Hepatocyte (in vitro differentiated cells): ENCODE results near the gene ORAI2. TPM values are rescaled to one million over a fixed set of nuclear protein-coding genes. Genes with fewer than 3 reads are reported as not detected.

Experiments
- DNase-seq: peaks from one replicate; pipeline ENCODE4 v3.0.0-alpha.2; 2016; ENCODE audit warnings: low spot score
- H2AFZ ChIP-seq: fragments of 200-600 bp; sonication (generic); 2 replicates; pipeline ENCODE4 v1.6.0; 2016; ENCODE audit warnings: antibody characterized with exemption, mild to moderate bottlenecking
- H3K27ac ChIP-seq: fragments of 200-600 bp; sonication (generic); 2 replicates; pipeline ENCODE4 v1.5.1; 2016; ENCODE audit warnings: mild to moderate bottlenecking
- H3K27me3 ChIP-seq: fragments of 200-600 bp; sonication (generic); 2 replicates; pipeline ENCODE4 v1.6.1; 2016
- H3K36me3 ChIP-seq: fragments of 200-600 bp; sonication (generic); replicated peaks from 2 replicates; pipeline ENCODE4 v1.5.1; 2016; ENCODE audit warnings: low read depth; ENCODE audit not compliant: insufficient read depth
- H3K4me1 ChIP-seq: fragments of 200-600 bp; sonication (generic); 2 replicates; pipeline ENCODE4 v1.5.1; 2016; ENCODE audit warnings: mild to moderate bottlenecking, moderate library complexity; ENCODE audit not compliant: insufficient read depth
- H3K4me2 ChIP-seq: fragments of 200-600 bp; sonication (generic); 2 replicates; pipeline ENCODE4 v1.6.0; 2016
- H3K4me3 ChIP-seq: fragments of 200-600 bp; sonication (generic); 2 replicates; pipeline ENCODE4 v1.5.1; 2016; ENCODE audit warnings: mild to moderate bottlenecking
- H3K79me2 ChIP-seq: fragments of 200-600 bp; sonication (generic); 2 replicates; pipeline ENCODE4 v1.6.0; 2017; ENCODE audit warnings: mild to moderate bottlenecking
- H3K9me2 ChIP-seq: fragments of 200-600 bp; sonication (generic); replicated peaks from 2 replicates; pipeline ENCODE4 v1.6.0; 2017; ENCODE audit warnings: mild to moderate bottlenecking; ENCODE audit not compliant: insufficient read depth
- H3K9me3 ChIP-seq: fragments of 200-600 bp; sonication (generic); 2 replicates; pipeline ENCODE4 v1.5.1; 2016; ENCODE audit warnings: low read depth, mild to moderate bottlenecking
- H4K20me1 ChIP-seq: fragments of 200-600 bp; sonication (generic); 2 replicates; pipeline ENCODE4 v1.6.0; 2016; ENCODE audit warnings: mild to moderate bottlenecking; ENCODE audit not compliant: insufficient read depth, poor library complexity, severe bottlenecking
- CTCF ChIP-seq: fragments of 200-600 bp; sonication (generic); IDR thresholded peaks from 2 replicates; pipeline ENCODE4 v1.5.1; 2016; ENCODE audit warnings: antibody characterized with exemption, mild to moderate bottlenecking; ENCODE audit not compliant: poor library complexity
- EZH2 ChIP-seq: fragments of 200-600 bp; sonication (generic); IDR thresholded peaks from 2 replicates; pipeline ENCODE4 v1.6.1; 2016; ENCODE audit warnings: antibody characterized with exemption, mild to moderate bottlenecking, borderline replicate concordance
- EZH2phosphoT487 ChIP-seq: fragments of 200-600 bp; sonication (generic); IDR thresholded peaks from one replicate; pipeline ENCODE4 v1.6.1; 2018; ENCODE audit warnings: antibody characterized with exemption, mild to moderate bottlenecking, low read depth, moderate library complexity; ENCODE audit not compliant: unreplicated experiment, severe bottlenecking
- WGBS: methylation state at CpG from one replicate; pipeline ENCODE4 v1.1.6; 2016; ENCODE audit warnings: low lambda C conversion rate; ENCODE audit errors: missing lambda C conversion rate; 5-methylcytosine and 5-hydroxymethylcytosine counted together
- polyA plus RNA-seq: library from polyadenylated mRNA; unstranded; fragments of >200 nt; fragmentation: Nextera tagmentation; extraction: Ambion mirVana; gene quantifications from 2 replicates; pipeline ENCODE4 v1.2.1, GENCODE V29; 2016
- total RNA-seq: library from RNA; depleted of rRNA; stranded (reverse); fragments of >200 nt; gene quantifications from 2 replicates; pipeline ENCODE4 v1.2.3, GENCODE V29; 2014

ORAI2 gene
- total and polyA plus RNA-seq, 2 experiments from 2014 or later, result 33.6 to 41.9 TPM

- no peak overlapping the region for H3K4me3 ChIP-seq
- H3K79me2 ChIP-seq, result peaks cover 9% of the 10 kb centered on the region
- no peaks in the 10 kb centered on the region for H3K9me2 ChIP-seq
- no peak overlapping the region for H3K27ac ChIP-seq
- H2AFZ ChIP-seq, result no peak overlapping the region
- 94% methylated on average over 26 of the region's 40 CpGs for WGBS
- H4K20me1 ChIP-seq, result no peaks in the 10 kb centered on the region
- peaks cover 3% of the 10 kb centered on the region for H3K4me1 ChIP-seq
- H3K36me3 ChIP-seq, result no peaks in the 10 kb centered on the region
- H3K9me3 ChIP-seq, result no peaks in the 10 kb centered on the region
- DNase-seq, result peak; percentile 4
- H3K27me3 ChIP-seq, result no peaks in the 10 kb centered on the region
- TF ChIP-seq EZH2phosphoT487 (no peak), CTCF (no peak), EZH2 (no peak)
- no peak overlapping the region for H3K4me2 ChIP-seq
Observed at GRCh38 chr7:102468478-102469350, 35.3 kb downstream of the ORAI2 start.

GRCh38 chr7:102469351-102469971 lies 36.1 kb downstream of the ORAI2 start:
- Histone ChIP-seq H3K27me3 (no peaks in the 10 kb centered on the region), H4K20me1 (no peaks in the 10 kb centered on the region), H3K27ac (no peak overlapping the region), H3K4me1 (no peaks in the 10 kb centered on the region), H3K79me2 (peaks cover 2% of the 10 kb centered on the region), H3K4me3 (no peak overlapping the region), H3K9me3 (no peaks in the 10 kb centered on the region), H2AFZ (no peak overlapping the region), H3K4me2 (no peak overlapping the region), H3K36me3 (no peaks in the 10 kb centered on the region), H3K9me2 (no peaks in the 10 kb centered on the region)
- 91% methylated on average over 24 of the region's 24 CpGs for WGBS
- TF ChIP-seq EZH2 (no peak), CTCF (no peak), EZH2phosphoT487 (no peak)
- DNase-seq, result no peak

- DNase-seq, result no peak
- TF ChIP-seq EZH2phosphoT487, result no peak
- TF ChIP-seq EZH2, result no peak
- no peak for TF ChIP-seq CTCF
- no peaks in the 10 kb centered on the region for H3K9me3 ChIP-seq
- H3K36me3 ChIP-seq, result no peaks in the 10 kb centered on the region
- no peak overlapping the region for H2AFZ ChIP-seq
- no peaks in the 10 kb centered on the region for H4K20me1 ChIP-seq
- no peak overlapping the region for H3K27ac ChIP-seq
- H3K9me2 ChIP-seq, result no peaks in the 10 kb centered on the region
- no peak overlapping the region for H3K4me2 ChIP-seq
- no peaks in the 10 kb centered on the region for H3K4me1 ChIP-seq
- no peaks in the 10 kb centered on the region for H3K27me3 ChIP-seq
- no peak overlapping the region for H3K4me3 ChIP-seq
- 86% methylated on average over 20 of the region's 20 CpGs for WGBS
- H3K79me2 ChIP-seq, result no peaks in the 10 kb centered on the region
Observed at GRCh38 chr7:102469972-102470825, 36.8 kb downstream of the ORAI2 start.
